Motor neuron (in vitro differentiated cells): Measurements from ENCODE around the gene CDA. TPM values are rescaled to one million over a fixed set of nuclear protein-coding genes. Genes with fewer than 3 reads are reported as not detected.
A peak's percentile ranks its signal among the peaks of the same experiment; 100 is the strongest.

ENCODE experiments used
- ATAC-seq, 8 experiments: fragments of 200-7000 bp; cut with Tn5 transposase; replicated peaks in 6 of 8; 2 replicates each; pipeline ENCODE4 v1.8.0; 2021; ENCODE audit warnings: mild to moderate bottlenecking in 8 of 8, moderate library complexity in 8 of 8
- H3K27ac ChIP-seq, 2 donors: fragments of 250-450 bp; sonication (Bioruptor Pico); 2 replicates each; pipeline ENCODE4 v1.9.0; 2021; ENCODE audit warnings: antibody characterized with exemption in 2 of 2, mild to moderate bottlenecking in 2 of 2, moderate library complexity in 1 of 2
- H3K4me1 ChIP-seq, 2 donors: fragments of 250-450 bp; sonication (Bioruptor Pico); replicated peaks in 1 of 2; 2 replicates each; pipeline ENCODE4 v1.6.1; 2021; ENCODE audit warnings: antibody characterized with exemption in 2 of 2, mild to moderate bottlenecking in 2 of 2, moderate library complexity in 1 of 2
- H3K4me3 ChIP-seq, 5 donors: fragments of 250-450 bp; sonication (Bioruptor Pico); 2 replicates each; pipeline ENCODE4 v1.9.0; 2021; ENCODE audit warnings: antibody characterized with exemption in 5 of 5, mild to moderate bottlenecking in 5 of 5, moderate library complexity in 4 of 5
- WGBS, 10 experiments: fragments of 450-650 bp; shearing (Covaris generic); methylation state at CpG; one replicate each; pipeline ENCODE4 v1.0.0; 2022; 5-methylcytosine and 5-hydroxymethylcytosine counted together
- in situ Hi-C, 9 experiments: fragments of 400-800 bp; cut with MboI; loops; one replicate each; pipeline ENCODE4 v1.15.0; 2021; ENCODE audit warnings: low sequenced_read_pairs in 9 of 9, low pct_unique_long_range_greater_than_20kb in 2 of 9; ENCODE audit not compliant: unreplicated experiment in 9 of 9
- total RNA-seq, 8 experiments: library from RNA; unstranded; fragments of 300-600 nt; gene quantifications; 2 replicates each; pipeline versions ENCODE4 v1.2.3 to v1.2.4, GENCODE V29; 2022

CDA gene
- total RNA-seq, 8 experiments from 2014 or later = 0.61 TPM; not detected in 7

DNA sequence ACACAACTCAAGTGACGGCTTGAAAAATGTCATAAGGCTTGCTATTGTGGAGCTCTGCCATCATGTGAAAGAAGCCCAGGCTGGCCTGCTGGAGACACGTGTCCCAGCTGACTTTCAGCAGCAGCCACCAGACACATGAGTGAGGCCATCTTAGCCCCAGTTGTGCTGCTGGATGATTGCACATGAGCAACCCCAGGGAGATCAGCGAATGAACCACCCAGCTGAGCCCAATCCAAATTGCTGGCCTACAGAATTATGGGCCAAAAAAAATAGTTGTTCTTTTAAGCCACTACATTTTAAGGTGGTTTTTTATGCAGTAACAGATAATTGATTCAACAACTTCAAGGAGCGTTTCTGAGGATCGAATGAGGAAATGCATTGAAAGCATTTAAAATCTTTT is 17.5 kb upstream of the CDA start:
- no peak for ATAC-seq
- Histone ChIP-seq H3K27ac (no peak overlapping the region), H3K4me1 (no peaks in the 10 kb centered on the region), H3K4me3 (no peak overlapping the region)
- 30 to 100% (median 79%) methylated on average over 1 to 5 of the region's 5 CpGs; no CpG with 5 or more reads in 2 of the 10 experiments for WGBS, 10 experiments
- in situ Hi-C loops = no loop called here

DNA sequence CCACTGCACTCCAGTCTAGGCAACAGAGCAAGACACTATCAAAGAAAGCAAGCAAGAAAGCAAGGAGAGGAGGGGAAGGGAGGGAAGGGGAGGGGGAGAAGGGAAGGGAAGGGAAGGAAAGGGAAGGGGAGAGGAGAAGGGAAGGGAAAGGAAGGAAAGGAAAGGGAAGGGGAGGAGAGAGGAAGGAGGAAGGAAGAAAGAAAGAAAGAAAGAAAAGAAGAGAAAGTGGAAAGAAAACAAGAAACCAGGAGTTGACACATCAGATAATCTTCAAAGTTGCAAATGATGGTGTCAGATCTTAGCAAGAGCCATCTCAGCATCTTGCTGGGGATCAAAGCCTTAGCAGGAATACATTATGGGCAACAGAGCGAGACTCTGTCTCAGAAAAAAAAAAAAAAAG is 14.9 kb upstream of the CDA start:
- Histone ChIP-seq H3K4me3 (no peak overlapping the region), H3K4me1 (no peaks in the 10 kb centered on the region), H3K27ac (no peak overlapping the region)
- ATAC-seq = no peak
- 2 to 73% (median 52%) methylated on average over 1 of the region's 1 CpG; no CpG with 5 or more reads in 4 of the 10 experiments for WGBS, 10 experiments
- in situ Hi-C loops = no loop called here

- ATAC-seq = peak in 5 of 8 experiments; percentile 9 to 100 (median 93)
- no peak overlapping the region for H3K27ac ChIP-seq
- in situ Hi-C loops = no loop called here
- no peak overlapping the region for H3K4me3 ChIP-seq
- 0 to 50% (median 29%) methylated on average over 2 to 14 of the region's 18 CpGs; no CpG with 5 or more reads in 1 of the 10 experiments for WGBS, 10 experiments
- no peaks in the 10 kb centered on the region for H3K4me1 ChIP-seq
Observed at GRCh38 chr1:20574686-20575540, 14.0 kb upstream of the CDA start.

DNA sequence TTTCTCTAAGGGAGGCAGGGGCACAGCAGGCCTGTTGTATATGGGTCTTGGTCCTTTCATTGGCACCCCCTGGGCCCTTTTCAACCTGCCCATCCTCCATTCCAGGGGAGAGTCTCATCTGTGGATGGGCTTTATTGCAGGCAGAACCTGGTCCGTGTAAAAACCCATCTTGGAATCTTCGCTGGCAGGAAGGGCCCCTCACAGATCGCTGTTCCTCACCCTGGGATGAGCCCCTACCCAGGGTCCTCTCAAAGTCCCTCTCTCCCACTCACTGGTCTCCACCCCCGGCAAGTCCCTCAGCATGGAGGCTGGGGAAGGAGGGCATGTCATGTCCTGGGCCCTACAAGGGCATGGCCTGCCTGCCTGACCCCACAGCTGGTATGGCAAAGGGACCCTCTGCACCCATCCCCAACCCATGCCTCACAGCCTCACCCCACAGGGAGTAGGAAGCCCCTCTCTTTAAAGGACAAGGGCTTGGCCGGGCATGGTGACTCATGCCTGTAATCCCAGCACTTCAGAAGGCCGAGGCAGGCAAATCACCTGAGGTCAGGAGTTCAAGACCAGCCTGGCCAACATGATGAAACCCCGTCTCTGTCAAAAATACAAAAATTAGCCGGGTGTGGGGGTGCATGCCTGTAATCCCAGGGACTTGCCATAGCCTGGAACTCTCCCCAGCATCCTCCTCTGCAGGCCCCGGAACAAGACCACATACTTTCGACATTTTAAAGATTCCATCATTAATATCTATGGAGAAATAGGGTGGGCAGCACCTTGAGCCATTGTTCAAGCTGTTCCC is 13.2 kb upstream of the CDA start:
- no peak overlapping the region for H3K4me3 ChIP-seq
- no peak for ATAC-seq
- in situ Hi-C loops = no loop called here
- no peak overlapping the region for H3K27ac ChIP-seq
- no peaks in the 10 kb centered on the region for H3K4me1 ChIP-seq
- 20 to 71% (median 63%) methylated on average over 1 to 8 of the region's 10 CpGs; no CpG with 5 or more reads in 1 of the 10 experiments for WGBS, 10 experiments

DNA sequence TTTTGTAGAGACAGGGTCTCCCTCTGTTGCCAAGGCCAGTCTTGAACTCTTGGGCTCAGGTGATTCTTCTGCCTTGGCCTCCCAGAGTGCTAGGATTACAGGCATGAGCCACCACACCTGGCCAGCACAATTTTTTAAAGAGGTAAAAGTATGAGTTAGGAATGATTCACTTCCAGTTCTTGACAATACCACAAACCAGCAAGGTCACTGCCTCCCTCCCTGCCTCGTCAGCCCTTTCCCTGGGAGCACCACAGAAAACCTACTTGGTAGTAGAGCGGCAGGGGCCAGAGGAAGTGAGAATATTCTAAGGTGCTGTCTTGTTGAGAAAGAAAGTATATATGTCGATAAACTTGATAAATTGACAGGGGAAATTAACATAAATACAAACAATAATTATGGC is 10.8 kb upstream of the CDA start:
- in situ Hi-C loops = no loop called here
- ATAC-seq = no peak
- Histone ChIP-seq H3K4me3 (no peak overlapping the region), H3K4me1 (no peaks in the 10 kb centered on the region), H3K27ac (no peak overlapping the region)
- WGBS, 10 experiments = 57 to 100% (median 82%) methylated on average over 1 to 3 of the region's 3 CpGs

- in situ Hi-C loops = no loop called here
- no peak overlapping the region for H3K4me3 ChIP-seq
Observed at GRCh38 chr1:20578721-20579395, 10.0 kb upstream of the CDA start.

DNA sequence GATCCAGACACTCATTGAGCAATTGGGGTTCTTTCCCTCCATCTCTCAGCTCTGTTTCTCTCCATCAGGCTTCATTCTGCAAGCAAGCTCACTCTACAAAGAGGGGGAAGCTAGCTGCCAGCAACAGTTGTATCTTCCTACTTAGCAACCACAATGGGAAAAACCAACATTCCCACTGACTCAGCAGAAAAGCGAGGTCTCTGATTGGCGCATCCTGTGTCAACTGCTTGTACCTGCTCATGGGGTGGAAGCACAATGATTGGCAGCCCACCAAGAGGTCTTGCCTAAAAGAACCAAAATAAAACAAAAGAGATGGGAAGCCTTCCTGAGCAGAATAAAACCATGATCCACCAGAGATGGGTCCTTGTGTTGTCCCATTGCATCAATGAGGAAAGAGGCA is 4.0 kb upstream of the CDA start:
- Histone ChIP-seq H3K4me1 (peaks cover 0 to 2% of the 10 kb centered on the region in 2 donors), H3K27ac (no peak overlapping the region), H3K4me3 (no peak overlapping the region)
- in situ Hi-C loops = no loop called here
- no peak for ATAC-seq
- 63 to 100% (median 100%) methylated on average over 1 to 2 of the region's 2 CpGs; no CpG with 5 or more reads in 5 of the 10 experiments for whole genome bisulfite sequencing, 10 experiments

More at GRCh38 chr1:20578721-20579395, 10.0 kb upstream of the CDA start:
- WGBS, 10 experiments = 19 to 80% (median 70%) methylated on average over 1 to 13 of the region's 13 CpGs; no CpG with 5 or more reads in 1 of the 10 experiments
- ATAC-seq = no peak
- H3K4me1 ChIP-seq = no peaks in the 10 kb centered on the region
- no peak overlapping the region for H3K27ac ChIP-seq

DNA sequence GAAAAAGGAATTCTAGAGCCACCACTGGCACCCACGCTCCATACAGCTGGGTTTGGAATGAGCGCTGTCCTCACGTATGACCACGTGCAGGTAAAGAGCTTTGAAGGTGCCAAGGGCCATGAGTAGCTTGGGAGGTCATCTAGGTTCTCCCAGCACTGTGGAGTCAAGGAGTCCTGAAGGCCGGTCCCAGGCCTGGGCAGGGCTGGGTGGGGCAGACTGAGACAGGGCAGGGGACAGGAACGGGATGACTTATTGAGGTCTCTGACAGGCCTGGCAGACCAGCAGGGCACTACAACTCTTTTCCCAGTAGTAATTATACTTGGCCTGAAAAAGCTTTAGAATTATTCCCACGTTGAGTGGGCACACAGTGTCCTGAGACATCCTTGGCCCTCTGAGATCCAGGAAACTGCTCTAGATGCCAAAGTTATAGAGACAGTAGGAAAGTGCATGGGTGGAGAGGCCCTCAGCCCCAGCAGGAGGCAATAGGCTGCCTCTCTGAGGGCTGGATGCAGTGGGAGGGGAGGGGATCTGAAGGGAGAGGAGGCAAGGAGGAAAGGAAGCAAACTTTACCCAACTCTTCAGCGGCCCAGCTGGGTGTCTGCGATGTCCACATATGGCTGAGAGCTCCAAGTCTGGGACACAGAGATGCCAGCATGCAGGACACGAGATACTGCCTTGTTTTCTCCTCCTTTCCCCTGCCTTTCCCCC is 1.8 kb upstream of the CDA start:
- Histone ChIP-seq H3K4me1 (peaks cover 3 to 14% of the 10 kb centered on the region in 2 donors), H3K4me3 (no peak overlapping the region), H3K27ac (no peak overlapping the region)
- ATAC-seq = peak in 2 of 8 experiments; percentile 20 to 49
- in situ Hi-C loops = no loop called here
- whole genome bisulfite sequencing, 10 experiments = 46 to 100% (median 70%) methylated on average over 1 to 4 of the region's 10 CpGs; no CpG with 5 or more reads in 4 of the 10 experiments

GRCh38 chr1:20587661-20588053 is 1.2 kb upstream of the CDA start:
- in situ Hi-C loops = no loop called here
- peak in 2 of 8 experiments; percentile 55 to 78 for ATAC-seq
- no peak overlapping the region for H3K4me3 ChIP-seq
- WGBS, 10 experiments = 0 to 80% (median 17%) methylated on average over 1 to 2 of the region's 2 CpGs; no CpG with 5 or more reads in 6 of the 10 experiments
- peaks cover 3 to 14% of the 10 kb centered on the region in 2 donors for H3K4me1 ChIP-seq
- H3K27ac ChIP-seq = no peak overlapping the region

DNA sequence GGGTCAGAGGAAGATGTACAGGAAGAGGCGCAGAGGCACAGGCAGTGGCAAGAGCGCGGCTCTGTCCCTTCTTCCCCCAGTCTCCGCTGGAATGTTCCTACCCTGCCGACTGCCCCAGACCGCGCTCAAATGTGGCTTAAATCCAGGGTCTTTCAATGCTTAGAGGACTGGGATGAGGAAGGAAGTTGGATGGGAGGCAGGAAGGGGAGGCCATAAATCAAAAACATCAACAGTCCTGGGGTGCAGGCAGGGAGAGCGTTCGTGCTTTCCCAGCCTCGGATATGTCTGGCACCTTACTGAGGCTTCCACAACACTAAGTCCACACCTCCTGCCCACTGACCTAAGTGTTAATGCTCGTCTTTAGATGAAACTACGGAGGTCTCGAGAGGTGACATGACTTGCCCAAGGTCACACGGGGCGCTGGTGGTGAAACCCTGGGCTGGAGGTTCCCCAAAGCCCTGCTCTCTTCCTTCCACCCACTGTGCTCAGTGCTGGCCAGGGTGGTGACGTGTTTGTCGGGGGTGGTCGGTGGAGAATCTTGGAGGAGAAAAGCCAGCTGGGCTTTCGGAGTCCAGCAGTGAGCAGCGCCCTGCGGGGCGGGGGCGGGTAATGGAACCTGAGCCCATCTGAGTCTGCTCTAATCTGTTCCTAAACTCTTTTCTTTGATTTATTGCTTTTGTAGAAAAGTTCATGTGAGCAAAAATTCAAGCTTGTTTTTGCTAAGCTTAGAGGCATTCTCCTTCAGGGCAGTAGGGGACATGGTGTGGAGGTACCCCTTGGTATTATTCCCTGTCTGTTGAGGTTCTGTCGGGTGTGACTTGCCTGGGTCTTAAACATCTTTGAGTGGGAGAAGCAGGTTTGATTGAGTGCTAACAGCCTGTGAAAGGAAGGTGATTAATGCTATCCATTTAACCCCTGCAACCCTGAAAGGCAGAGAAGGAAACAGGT is 708 bp downstream of the CDA start:
- Histone ChIP-seq H3K27ac (no peak overlapping the region), H3K4me3 (no peak overlapping the region), H3K4me1 (peaks cover 3 to 14% of the 10 kb centered on the region in 2 donors)
- 0 to 67% (median 25%) methylated on average over 1 to 18 of the region's 24 CpGs; no CpG with 5 or more reads in 1 of the 10 experiments for WGBS, 10 experiments
- peak in 3 of 8 experiments; percentile 25 to 60 (median 34) for ATAC-seq
- in situ Hi-C loops = no loop called here

DNA sequence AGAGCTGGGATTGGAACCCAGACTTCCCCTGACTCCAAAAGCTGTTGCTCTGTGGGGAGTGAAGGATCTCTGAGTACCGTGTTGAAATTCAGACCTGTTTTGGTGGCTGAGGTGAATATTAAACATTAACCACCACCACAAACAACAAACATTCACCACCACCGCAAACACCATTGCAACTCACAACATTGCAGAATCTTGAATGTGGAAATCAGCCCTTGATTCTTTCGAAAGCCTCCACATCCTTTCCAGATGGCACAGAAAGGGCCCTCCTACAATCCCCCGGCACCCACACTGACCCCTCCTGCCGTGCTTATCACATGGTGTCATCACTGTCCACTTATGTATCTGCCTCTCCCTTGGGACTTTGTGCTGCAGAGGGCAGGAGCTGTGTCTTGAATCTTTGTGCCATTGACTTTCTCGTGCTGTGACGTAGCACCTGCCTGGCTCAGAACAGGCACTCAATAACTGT is 1.4 kb downstream of the CDA start:
- 17 to 80% (median 29%) methylated on average over 1 to 7 of the region's 7 CpGs; no CpG with 5 or more reads in 3 of the 10 experiments for WGBS, 10 experiments
- in situ Hi-C loops = no loop called here
- Histone ChIP-seq H3K4me3 (no peak overlapping the region), H3K27ac (peak overlapping the region in 1 of 2 donors; percentile 31), H3K4me1 (peaks cover 3 to 14% of the 10 kb centered on the region in 2 donors)
- peak in 6 of 8 experiments; percentile 15 to 86 (median 62) for ATAC-seq
